Measurements from ENCODE around the gene CEP112.

CEP112 gene

DNA sequence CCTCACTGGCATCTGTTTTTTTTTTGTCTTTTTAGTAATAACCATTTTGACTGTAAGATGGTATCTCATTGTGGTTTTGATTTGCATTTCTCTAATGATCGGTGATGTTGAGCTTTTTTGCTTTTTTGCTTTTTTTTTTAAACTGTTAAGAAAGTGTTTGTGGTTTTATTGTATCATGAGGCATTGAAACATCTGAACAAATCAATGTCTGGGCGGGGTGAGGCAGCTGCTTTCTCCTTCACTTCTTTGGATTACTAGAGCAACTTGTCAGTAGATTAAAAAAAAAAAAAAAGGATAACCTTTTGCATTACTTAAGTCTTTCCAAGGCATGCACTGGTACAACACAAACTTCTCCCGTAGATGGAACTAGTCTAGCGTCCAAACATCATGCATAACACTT lies 191.7 kb downstream of the CEP112 start:
- TF ChIP-seq, protein P1, sequence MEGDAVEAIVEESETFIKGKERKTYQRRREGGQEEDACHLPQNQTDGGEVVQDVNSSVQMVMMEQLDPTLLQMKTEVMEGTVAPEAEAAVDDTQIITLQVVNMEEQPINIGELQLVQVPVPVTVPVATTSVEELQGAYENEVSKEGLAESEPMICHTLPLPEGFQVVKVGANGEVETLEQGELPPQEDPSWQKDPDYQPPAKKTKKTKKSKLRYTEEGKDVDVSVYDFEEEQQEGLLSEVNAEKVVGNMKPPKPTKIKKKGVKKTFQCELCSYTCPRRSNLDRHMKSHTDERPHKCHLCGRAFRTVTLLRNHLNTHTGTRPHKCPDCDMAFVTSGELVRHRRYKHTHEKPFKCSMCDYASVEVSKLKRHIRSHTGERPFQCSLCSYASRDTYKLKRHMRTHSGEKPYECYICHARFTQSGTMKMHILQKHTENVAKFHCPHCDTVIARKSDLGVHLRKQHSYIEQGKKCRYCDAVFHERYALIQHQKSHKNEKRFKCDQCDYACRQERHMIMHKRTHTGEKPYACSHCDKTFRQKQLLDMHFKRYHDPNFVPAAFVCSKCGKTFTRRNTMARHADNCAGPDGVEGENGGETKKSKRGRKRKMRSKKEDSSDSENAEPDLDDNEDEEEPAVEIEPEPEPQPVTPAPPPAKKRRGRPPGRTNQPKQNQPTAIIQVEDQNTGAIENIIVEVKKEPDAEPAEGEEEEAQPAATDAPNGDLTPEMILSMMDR (IDR thresholded peaks at IDR 0.05; ENCODE audit: unreplicated experiment in 3 of 3) = no peak
- Mint-ChIP-seq H3K9me3 (peaks cover 5% of the 10 kb centered on the region), H3K36me3 (ENCODE audit: low read depth) (peaks cover 61% of the 10 kb centered on the region), H3K27ac (no peak overlapping the region), H3K27me3 (ENCODE audit: low read depth) (no peaks in the 10 kb centered on the region), H3K4me3 (no peak overlapping the region), H3K4me1 (peaks cover 12% of the 10 kb centered on the region)

DNA sequence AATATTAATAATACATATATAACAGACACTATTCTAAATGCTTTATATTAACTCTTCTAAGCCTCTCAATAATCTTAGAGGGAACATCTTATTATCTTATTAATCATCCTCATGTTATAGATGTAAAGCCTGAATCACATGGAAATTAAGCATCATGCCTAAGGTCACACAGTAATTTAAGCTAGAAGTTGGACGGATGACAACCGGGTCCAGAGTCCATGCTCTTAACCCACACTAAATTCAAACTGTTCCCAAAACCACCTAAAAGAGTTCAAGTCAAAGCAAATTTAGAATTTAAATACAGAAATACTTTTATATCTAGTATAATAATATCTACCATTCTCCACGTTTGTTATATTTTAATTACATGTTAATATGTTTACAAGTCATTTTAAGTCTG lies 193.3 kb downstream of the CEP112 start:
- no peaks in the 10 kb centered on the region for H3K27me3 Mint-ChIP-seq (ENCODE audit: low read depth)
- H3K27ac Mint-ChIP-seq = no peak overlapping the region
- no peaks in the 10 kb centered on the region for H3K9me3 Mint-ChIP-seq
- peaks cover 48% of the 10 kb centered on the region for H3K36me3 Mint-ChIP-seq (ENCODE audit: low read depth)
- H3K4me1 Mint-ChIP-seq = peaks cover 12% of the 10 kb centered on the region
- TF ChIP-seq, protein P1 (IDR thresholded peaks at IDR 0.05; ENCODE audit: unreplicated experiment in 3 of 3) = no peak
- no peak overlapping the region for H3K4me3 Mint-ChIP-seq

DNA sequence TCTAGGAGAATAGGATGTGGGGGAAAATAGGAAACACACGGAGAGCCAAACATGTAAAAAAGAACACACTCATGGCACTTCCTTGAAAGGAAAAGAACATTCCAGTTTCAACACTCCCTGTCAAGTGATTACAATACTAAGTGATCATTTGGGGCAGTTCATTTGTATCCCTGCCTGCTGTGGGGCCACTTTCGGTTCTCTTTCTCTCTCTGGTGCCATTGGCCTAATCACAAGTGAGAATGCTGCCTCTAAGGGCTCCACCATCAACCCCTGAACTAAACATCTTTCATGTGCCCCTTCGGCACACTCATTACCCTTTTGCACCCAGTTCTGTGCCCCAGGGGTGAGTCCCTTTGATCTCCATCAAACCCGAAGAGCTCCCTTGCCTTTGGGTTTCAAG lies 197.3 kb downstream of the CEP112 start:
- Mint-ChIP-seq H3K4me1 (no peaks in the 10 kb centered on the region), H3K27ac (no peak overlapping the region)

DNA sequence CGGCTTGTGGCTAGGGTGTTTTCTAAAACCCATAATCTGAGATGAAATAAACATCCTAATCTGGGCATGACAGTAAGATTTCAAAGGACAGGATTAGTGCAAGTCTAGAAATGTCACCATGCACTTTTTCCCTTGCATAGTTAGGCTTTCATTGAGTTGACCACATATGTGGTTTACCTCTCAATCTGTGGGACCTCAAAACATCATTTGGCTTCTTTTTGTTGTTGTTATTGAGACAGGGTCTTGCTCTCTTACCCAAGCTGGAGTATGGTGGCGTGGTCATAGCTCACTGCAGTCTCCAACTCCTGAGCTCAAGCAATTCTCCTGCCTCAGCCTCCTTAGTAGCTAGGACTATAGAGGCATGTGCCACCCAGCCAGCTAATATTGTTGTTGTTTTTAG lies 197.8 kb downstream of the CEP112 start:
- no peak overlapping the region for H3K27ac Mint-ChIP-seq
- no peaks in the 10 kb centered on the region for H3K4me1 Mint-ChIP-seq

More for the DNA sequence above, 197.3 kb downstream of the CEP112 start:
- TF ChIP-seq, protein P1 (IDR thresholded peaks at IDR 0.05; ENCODE audit: unreplicated experiment in 3 of 3) = no peak
- no peaks in the 10 kb centered on the region for H3K27me3 Mint-ChIP-seq (ENCODE audit: low read depth)
- no peak overlapping the region for H3K4me3 Mint-ChIP-seq
- H3K9me3 Mint-ChIP-seq = peaks cover 3% of the 10 kb centered on the region
- H3K36me3 Mint-ChIP-seq (ENCODE audit: low read depth) = peaks cover 30% of the 10 kb centered on the region

GRCh38 chr17:65990593-65990992 lies 201.3 kb downstream of the CEP112 start:
- Mint-ChIP-seq H3K9me3 (peaks cover 25% of the 10 kb centered on the region), H3K27ac (no peak overlapping the region), H3K4me3 (no peak overlapping the region), H3K27me3 (ENCODE audit: low read depth) (no peaks in the 10 kb centered on the region), H3K36me3 (ENCODE audit: low read depth) (peaks cover 36% of the 10 kb centered on the region), H3K4me1 (no peaks in the 10 kb centered on the region)
- TF ChIP-seq, protein P1 (IDR thresholded peaks at IDR 0.05; ENCODE audit: unreplicated experiment in 3 of 3) = no peak

More for the DNA sequence above, 197.8 kb downstream of the CEP112 start:
- TF ChIP-seq, protein P1 (IDR thresholded peaks at IDR 0.05; ENCODE audit: unreplicated experiment in 3 of 3) = no peak
- Mint-ChIP-seq H3K9me3 (peaks cover 5% of the 10 kb centered on the region), H3K4me3 (no peak overlapping the region), H3K27me3 (ENCODE audit: low read depth) (no peaks in the 10 kb centered on the region), H3K36me3 (ENCODE audit: low read depth) (peaks cover 30% of the 10 kb centered on the region)

GRCh38 chr17:65988451-65988850 lies 203.5 kb downstream of the CEP112 start:
- Mint-ChIP-seq H3K4me1 (no peaks in the 10 kb centered on the region), H3K27me3 (ENCODE audit: low read depth) (no peaks in the 10 kb centered on the region), H3K36me3 (ENCODE audit: low read depth) (peaks cover 39% of the 10 kb centered on the region), H3K27ac (no peak overlapping the region), H3K9me3 (peaks cover 31% of the 10 kb centered on the region), H3K4me3 (no peak overlapping the region)
- TF ChIP-seq, protein P1 (IDR thresholded peaks at IDR 0.05; ENCODE audit: unreplicated experiment in 3 of 3) = no peak
